ENCODE data around the gene CAPN8.

The CAPN8 gene

DNA sequence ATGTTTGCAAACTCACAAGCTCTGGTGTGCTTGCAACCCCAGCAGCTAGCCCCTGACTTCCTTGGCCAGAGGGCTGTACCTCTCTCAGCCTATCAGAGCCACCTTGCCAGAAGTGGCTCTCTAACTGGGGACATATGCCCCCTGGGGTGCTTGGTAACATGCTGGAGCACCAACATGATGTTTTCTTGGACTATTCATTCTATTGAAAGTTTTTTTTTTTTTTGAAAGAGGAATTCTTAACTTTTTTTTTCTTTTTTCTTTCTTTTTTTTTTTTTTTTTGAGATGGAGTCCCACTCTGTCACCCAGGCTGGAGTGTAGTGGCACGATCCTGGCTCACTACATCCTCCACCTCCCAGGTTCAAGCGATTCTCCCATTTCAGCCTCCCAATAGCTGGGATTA is 14.7 kb upstream of the CAPN8 start:
- no peak overlapping the region for H3K4me3 ChIP-seq (ENCODE audit: low read depth, low read length, poor library complexity, severe bottlenecking)
- H3K79me2 ChIP-seq (ENCODE audit: insufficient read depth, low read length): no peaks in the 10 kb centered on the region
- H3K36me3 ChIP-seq (ENCODE audit: insufficient read depth, low read length): no peaks in the 10 kb centered on the region
- no peaks in the 10 kb centered on the region for H3F3A ChIP-seq (ENCODE audit: insufficient read depth, low read length)
- no peak overlapping the region for H3K27ac ChIP-seq (ENCODE audit: low read depth, low read length, poor library complexity, severe bottlenecking)
- H3K4me2 ChIP-seq (ENCODE audit: low read length): no peak overlapping the region
- no peaks in the 10 kb centered on the region for H3K9me2 ChIP-seq (ENCODE audit: low read depth, low read length)
- TF ChIP-seq EZH2 (IDR thresholded peaks at IDR 0.05; ENCODE audit: borderline replicate concordance, low read length): no peak
- TF ChIP-seq, protein P1, sequence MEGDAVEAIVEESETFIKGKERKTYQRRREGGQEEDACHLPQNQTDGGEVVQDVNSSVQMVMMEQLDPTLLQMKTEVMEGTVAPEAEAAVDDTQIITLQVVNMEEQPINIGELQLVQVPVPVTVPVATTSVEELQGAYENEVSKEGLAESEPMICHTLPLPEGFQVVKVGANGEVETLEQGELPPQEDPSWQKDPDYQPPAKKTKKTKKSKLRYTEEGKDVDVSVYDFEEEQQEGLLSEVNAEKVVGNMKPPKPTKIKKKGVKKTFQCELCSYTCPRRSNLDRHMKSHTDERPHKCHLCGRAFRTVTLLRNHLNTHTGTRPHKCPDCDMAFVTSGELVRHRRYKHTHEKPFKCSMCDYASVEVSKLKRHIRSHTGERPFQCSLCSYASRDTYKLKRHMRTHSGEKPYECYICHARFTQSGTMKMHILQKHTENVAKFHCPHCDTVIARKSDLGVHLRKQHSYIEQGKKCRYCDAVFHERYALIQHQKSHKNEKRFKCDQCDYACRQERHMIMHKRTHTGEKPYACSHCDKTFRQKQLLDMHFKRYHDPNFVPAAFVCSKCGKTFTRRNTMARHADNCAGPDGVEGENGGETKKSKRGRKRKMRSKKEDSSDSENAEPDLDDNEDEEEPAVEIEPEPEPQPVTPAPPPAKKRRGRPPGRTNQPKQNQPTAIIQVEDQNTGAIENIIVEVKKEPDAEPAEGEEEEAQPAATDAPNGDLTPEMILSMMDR (IDR thresholded peaks at IDR 0.05; ENCODE audit: low read length): no peak
- H2AFZ ChIP-seq (ENCODE audit: low read length): no peak overlapping the region
- no peaks in the 10 kb centered on the region for H4K20me1 ChIP-seq (ENCODE audit: insufficient read depth, low read length)
- no peaks in the 10 kb centered on the region for H3K27me3 ChIP-seq (ENCODE audit: insufficient read depth, low read length)
- no peaks in the 10 kb centered on the region for H3K4me1 ChIP-seq (ENCODE audit: insufficient read depth, low read length, severe bottlenecking)
- H3K9ac ChIP-seq (ENCODE audit: low read length): no peak overlapping the region
- H3K9me3 ChIP-seq (ENCODE audit: low read length): no peaks in the 10 kb centered on the region

DNA sequence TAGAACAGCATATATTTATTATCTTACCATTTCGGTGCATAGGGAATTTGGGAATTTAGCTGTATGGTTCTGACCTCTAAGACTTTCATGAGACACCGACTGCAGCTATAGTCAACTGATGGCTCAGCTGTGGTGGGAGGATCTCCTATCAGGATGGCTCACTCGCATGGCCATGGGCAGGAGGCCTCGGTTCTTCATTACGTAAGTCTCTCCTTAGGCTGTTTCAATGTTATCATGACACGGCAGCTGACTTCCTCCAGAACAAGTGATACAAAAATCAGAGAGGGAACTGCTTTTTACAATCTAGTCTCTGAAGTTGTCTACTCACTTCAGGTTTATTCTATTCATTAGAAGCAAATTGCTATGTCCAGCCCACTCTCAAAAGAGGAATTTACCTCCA is 13.3 kb upstream of the CAPN8 start:
- Histone ChIP-seq H3K27ac (ENCODE audit: low read depth, low read length, poor library complexity, severe bottlenecking) (no peak overlapping the region), H3F3A (ENCODE audit: insufficient read depth, low read length) (no peaks in the 10 kb centered on the region), H3K4me2 (ENCODE audit: low read length) (no peak overlapping the region), H3K4me3 (ENCODE audit: low read depth, low read length, poor library complexity, severe bottlenecking) (no peak overlapping the region), H3K9me3 (ENCODE audit: low read length) (0 out of 2 replicates have a peak, but pooled peaks cover 3% of the 10 kb centered on the region), H4K20me1 (ENCODE audit: insufficient read depth, low read length) (no peaks in the 10 kb centered on the region), H3K36me3 (ENCODE audit: insufficient read depth, low read length) (no peaks in the 10 kb centered on the region), H3K27me3 (ENCODE audit: insufficient read depth, low read length) (no peaks in the 10 kb centered on the region), H2AFZ (ENCODE audit: low read length) (no peak overlapping the region), H3K9ac (ENCODE audit: low read length) (no peak overlapping the region), H3K79me2 (ENCODE audit: insufficient read depth, low read length) (no peaks in the 10 kb centered on the region), H3K9me2 (ENCODE audit: low read depth, low read length) (no peaks in the 10 kb centered on the region), H3K4me1 (ENCODE audit: insufficient read depth, low read length, severe bottlenecking) (no peaks in the 10 kb centered on the region)
- TF ChIP-seq, protein P1 (IDR thresholded peaks at IDR 0.05; ENCODE audit: low read length): no peak
- TF ChIP-seq EZH2 (IDR thresholded peaks at IDR 0.05; ENCODE audit: borderline replicate concordance, low read length): no peak

DNA sequence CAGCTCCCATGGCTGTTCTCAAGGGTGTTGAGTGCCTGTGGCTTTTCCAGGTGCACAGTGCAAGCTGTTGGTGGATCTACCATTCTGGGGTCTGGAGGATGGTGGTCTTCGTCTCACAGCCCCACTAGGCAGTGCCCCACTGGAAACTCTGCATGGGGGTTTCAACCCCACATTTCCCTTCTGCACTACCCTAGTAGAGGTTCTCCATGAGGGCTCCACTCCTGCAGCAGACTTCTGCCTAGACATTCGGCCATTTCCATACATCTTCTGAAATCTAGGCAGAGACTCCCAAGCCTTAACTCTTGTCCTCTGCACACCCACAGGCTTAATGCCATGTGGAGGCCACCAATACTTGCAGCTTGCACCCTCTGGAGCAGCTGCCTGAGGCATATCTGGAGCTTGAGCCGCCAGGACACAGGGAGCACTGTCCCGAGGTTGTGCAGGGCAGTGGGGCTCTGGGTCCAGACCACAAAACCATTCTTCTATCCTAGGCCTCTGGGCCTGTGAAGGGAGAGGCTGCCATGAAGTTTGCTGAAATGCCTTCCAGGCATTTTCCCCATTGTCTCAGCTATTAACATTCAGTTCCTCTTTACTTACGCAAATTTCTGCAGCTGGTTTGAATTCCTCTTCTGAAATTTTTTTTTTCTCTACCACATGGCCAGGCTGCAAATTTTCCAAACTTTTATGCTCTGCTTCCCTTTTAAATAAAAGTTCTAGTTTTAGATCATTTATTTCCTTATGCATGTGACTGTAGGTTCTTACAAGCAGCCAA is 8.8 kb upstream of the CAPN8 start:
- Histone ChIP-seq H3K27me3 (ENCODE audit: insufficient read depth, low read length) (no peaks in the 10 kb centered on the region), H3K4me1 (ENCODE audit: insufficient read depth, low read length, severe bottlenecking) (no peaks in the 10 kb centered on the region), H3K9me3 (ENCODE audit: low read length) (0 out of 2 replicates have a peak, but pooled peaks cover 3% of the 10 kb centered on the region), H3K9ac (ENCODE audit: low read length) (no peak overlapping the region), H3K4me2 (ENCODE audit: low read length) (no peak overlapping the region), H3F3A (ENCODE audit: insufficient read depth, low read length) (no peaks in the 10 kb centered on the region), H2AFZ (ENCODE audit: low read length) (no peak overlapping the region), H3K4me3 (ENCODE audit: low read depth, low read length, poor library complexity, severe bottlenecking) (no peak overlapping the region), H3K36me3 (ENCODE audit: insufficient read depth, low read length) (no peaks in the 10 kb centered on the region), H3K9me2 (ENCODE audit: low read depth, low read length) (no peaks in the 10 kb centered on the region), H4K20me1 (ENCODE audit: insufficient read depth, low read length) (no peaks in the 10 kb centered on the region), H3K27ac (ENCODE audit: low read depth, low read length, poor library complexity, severe bottlenecking) (no peak overlapping the region), H3K79me2 (ENCODE audit: insufficient read depth, low read length) (no peaks in the 10 kb centered on the region)
- TF ChIP-seq, protein P1 (IDR thresholded peaks at IDR 0.05; ENCODE audit: low read length): no peak
- no peak for TF ChIP-seq EZH2 (IDR thresholded peaks at IDR 0.05; ENCODE audit: borderline replicate concordance, low read length)

All from OCI-LY1 (cell line).